HG02642 (cell line): Measurements from ENCODE around the gene THEM4.

Experiments
- ATAC-seq: cut with Tn5 transposase; IDR thresholded peaks from one replicate; pipeline ENCODE4 v1.9.1; 2021; ENCODE audit warnings: mild to moderate bottlenecking; ENCODE audit not compliant: unreplicated experiment, poor library complexity

The THEM4 gene

GRCh38 chr1:151840421-151840820 lies 68.9 kb downstream of the THEM4 start:
- no peak for ATAC-seq

GRCh38 chr1:151839457-151840403 lies 69.6 kb downstream of the THEM4 start, which contains the start of gene C2CD4D:
Gene C2CD4D (minus strand): TSS chr1:151839820. CDS start chr1:151838989, 831 bp downstream.
- no peak for ATAC-seq

GRCh38 chr1:151839082-151839412 lies 70.3 kb downstream of the THEM4 start:
- ATAC-seq: no peak

GRCh38 chr1:151838222-151839081 lies 70.9 kb downstream of the THEM4 start:
- peak; percentile 37 for ATAC-seq

GRCh38 chr1:151837884-151838221 lies 71.5 kb downstream of the THEM4 start:
- ATAC-seq: no peak

- ATAC-seq: no peak
Measured at GRCh38 chr1:151837197-151837596, 72.1 kb downstream of the THEM4 start.

GRCh38 chr1:151835596-151835995 lies 73.7 kb downstream of the THEM4 start:
- ATAC-seq: no peak

- ATAC-seq: no peak
Measured at GRCh38 chr1:151834239-151834638, 75.1 kb downstream of the THEM4 start.

- ATAC-seq: no peak
Measured at GRCh38 chr1:151833172-151833900, 76.0 kb downstream of the THEM4 start.

GRCh38 chr1:151832318-151832980 lies 76.9 kb downstream of the THEM4 start:
- ATAC-seq: no peak

GRCh38 chr1:151831605-151832004 lies 77.7 kb downstream of the THEM4 start, which contains the start of gene RORC:
Gene RORC (minus strand): TSS chr1:151831802. CDS start chr1:151831764, 38 bp downstream.
- no peak for ATAC-seq

GRCh38 chr1:151831256-151831591 lies 78.1 kb downstream of the THEM4 start:
- no peak for ATAC-seq

- no peak for ATAC-seq
Measured at GRCh38 chr1:151830055-151830454, 79.3 kb downstream of the THEM4 start.

GRCh38 chr1:151829352-151830046 lies 79.8 kb downstream of the THEM4 start:
- ATAC-seq: no peak

GRCh38 chr1:151828921-151829320 lies 80.4 kb downstream of the THEM4 start:
- ATAC-seq: no peak

GRCh38 chr1:151827853-151828252 lies 81.5 kb downstream of the THEM4 start:
- no peak for ATAC-seq

- ATAC-seq: no peak
Measured at GRCh38 chr1:151825751-151826660, 83.3 kb downstream of the THEM4 start.

GRCh38 chr1:151825204-151825603 lies 84.1 kb downstream of the THEM4 start:
- ATAC-seq: no peak
